ENCODE results near the gene MYLK4.

MYLK4 gene

DNA sequence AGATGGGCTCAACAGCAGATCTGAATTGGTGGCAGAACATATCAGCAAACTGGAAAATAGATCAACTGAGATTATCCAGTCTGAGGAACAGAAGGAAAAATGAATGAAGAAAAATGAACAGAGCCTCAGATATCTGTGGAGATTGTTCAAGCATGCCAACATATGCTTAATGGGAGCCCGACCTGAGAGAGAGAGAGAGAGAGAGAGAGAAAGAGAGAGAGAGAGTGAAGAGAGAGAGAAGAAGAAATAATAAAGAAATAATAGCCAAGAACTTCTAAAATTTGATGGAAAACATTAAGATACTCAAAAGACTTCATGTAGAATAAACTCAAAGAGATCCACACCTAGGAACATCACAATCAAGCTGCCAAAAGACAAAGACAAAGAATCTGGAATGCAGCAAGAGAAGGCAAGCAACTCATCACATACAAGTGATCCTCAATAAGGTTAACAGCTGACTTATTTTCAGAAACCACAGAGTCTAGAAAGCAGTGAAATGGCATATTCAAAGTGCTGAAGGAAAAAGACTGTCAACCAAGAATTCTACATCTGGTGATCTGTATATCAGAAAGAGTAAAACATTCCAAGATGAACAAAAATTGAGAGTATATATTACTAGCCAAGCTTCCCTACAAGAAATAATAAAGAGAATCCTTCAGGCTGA, 97.2 kb downstream of the MYLK4 start:
- no peak overlapping the region for H3K4me3 ChIP-seq (replicated peaks; ENCODE audit: low read depth, low read length)
- TF ChIP-seq, protein P1, sequence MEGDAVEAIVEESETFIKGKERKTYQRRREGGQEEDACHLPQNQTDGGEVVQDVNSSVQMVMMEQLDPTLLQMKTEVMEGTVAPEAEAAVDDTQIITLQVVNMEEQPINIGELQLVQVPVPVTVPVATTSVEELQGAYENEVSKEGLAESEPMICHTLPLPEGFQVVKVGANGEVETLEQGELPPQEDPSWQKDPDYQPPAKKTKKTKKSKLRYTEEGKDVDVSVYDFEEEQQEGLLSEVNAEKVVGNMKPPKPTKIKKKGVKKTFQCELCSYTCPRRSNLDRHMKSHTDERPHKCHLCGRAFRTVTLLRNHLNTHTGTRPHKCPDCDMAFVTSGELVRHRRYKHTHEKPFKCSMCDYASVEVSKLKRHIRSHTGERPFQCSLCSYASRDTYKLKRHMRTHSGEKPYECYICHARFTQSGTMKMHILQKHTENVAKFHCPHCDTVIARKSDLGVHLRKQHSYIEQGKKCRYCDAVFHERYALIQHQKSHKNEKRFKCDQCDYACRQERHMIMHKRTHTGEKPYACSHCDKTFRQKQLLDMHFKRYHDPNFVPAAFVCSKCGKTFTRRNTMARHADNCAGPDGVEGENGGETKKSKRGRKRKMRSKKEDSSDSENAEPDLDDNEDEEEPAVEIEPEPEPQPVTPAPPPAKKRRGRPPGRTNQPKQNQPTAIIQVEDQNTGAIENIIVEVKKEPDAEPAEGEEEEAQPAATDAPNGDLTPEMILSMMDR (IDR thresholded peaks at IDR 0.05; ENCODE audit: low read length, missing control alignments), result no peak
- DNase-seq (ENCODE audit: low read depth), result no peak

DNA sequence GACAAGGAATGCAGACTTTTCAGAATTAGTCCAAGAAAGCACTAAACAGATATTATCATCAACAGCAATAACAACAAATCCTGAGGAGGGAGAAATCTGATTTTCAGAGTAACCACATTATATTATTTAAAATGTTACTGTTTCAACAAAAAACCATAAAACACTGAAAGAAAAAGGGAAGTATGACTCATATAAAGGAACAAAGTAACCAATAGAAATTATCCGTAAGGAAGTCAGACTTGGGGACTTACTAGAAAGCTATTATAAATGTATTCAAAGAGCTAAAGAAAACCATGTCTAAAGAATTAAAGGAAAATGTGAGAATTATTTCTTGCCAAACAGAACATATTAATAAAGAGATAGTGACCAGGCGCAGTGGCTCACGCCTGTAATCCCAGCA, 98.1 kb downstream of the MYLK4 start:
- no peak for DNase-seq (ENCODE audit: low read depth)
- TF ChIP-seq, protein P1 (IDR thresholded peaks at IDR 0.05; ENCODE audit: low read length, missing control alignments), result no peak
- H3K4me3 ChIP-seq (replicated peaks; ENCODE audit: low read depth, low read length), result no peak overlapping the region

DNA sequence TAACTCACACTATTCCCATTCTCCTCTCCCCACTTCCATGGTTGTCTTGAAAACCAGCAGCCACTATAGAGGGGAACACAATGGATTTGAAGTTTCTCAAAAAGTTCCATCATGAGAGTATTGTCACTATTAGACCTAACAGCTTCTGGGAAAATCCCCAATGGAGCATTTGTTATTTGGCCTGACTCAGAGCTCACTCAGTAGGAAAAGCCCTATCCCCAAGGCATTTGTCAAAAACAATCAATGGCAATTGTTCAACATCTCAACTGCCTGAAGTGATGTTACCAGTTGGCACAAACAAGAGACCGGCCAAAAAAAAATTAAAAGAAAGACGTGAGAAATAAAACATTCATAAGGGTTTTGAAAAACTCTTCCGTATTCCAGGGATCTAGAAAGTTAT, 98.8 kb downstream of the MYLK4 start:
- DNase-seq (ENCODE audit: low read depth), result no peak
- TF ChIP-seq, protein P1 (IDR thresholded peaks at IDR 0.05; ENCODE audit: low read length, missing control alignments), result no peak
- no peak overlapping the region for H3K4me3 ChIP-seq (replicated peaks; ENCODE audit: low read depth, low read length)

DNA sequence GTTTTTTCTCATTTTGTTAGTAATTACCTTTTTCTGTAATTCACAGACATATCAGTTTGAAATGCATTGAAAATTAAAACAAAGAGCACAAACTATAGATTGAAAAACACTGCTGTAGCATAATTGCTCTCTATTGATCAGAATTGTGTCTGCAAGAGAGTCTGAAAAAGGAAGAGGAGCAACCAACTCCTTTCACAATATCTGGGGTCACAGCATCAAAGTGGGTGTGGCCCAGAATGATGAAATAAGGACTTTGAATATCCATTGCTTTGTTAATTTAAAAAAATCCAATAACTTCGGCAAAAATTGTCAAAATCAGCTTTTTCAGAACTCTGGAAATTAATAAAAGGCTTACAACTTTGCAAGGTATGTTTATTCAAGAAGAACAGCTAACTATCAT, 99.2 kb downstream of the MYLK4 start:
- H3K4me3 ChIP-seq (replicated peaks; ENCODE audit: low read depth, low read length), result no peak overlapping the region
- no peak for DNase-seq (ENCODE audit: low read depth)
- TF ChIP-seq, protein P1 (IDR thresholded peaks at IDR 0.05; ENCODE audit: low read length, missing control alignments), result no peak

DNA sequence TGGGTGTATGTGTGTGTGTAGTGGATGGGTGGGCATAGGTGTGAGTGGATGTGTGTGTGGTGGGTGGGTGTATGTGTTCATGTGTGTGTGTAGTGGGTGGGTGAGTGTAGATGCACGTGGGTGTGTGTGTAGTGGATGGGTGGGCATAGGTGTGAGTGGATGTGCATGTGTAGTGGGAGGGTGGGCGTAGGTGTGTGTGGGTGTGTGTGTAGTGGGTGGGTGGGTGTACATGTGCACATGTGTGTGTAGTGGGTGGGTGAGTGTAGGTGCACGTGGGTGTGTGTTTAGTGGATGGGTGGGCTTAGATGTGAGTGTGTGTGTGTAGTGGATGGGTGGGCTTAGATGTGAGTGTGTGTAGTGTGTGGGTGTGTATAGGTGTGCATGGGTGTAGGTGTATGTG, 104.4 kb downstream of the MYLK4 start:
- no peak for DNase-seq (ENCODE audit: low read depth)
- TF ChIP-seq, protein P1 (IDR thresholded peaks at IDR 0.05; ENCODE audit: low read length, missing control alignments), result no peak
- H3K4me3 ChIP-seq (replicated peaks; ENCODE audit: low read depth, low read length), result no peak overlapping the region

DNA sequence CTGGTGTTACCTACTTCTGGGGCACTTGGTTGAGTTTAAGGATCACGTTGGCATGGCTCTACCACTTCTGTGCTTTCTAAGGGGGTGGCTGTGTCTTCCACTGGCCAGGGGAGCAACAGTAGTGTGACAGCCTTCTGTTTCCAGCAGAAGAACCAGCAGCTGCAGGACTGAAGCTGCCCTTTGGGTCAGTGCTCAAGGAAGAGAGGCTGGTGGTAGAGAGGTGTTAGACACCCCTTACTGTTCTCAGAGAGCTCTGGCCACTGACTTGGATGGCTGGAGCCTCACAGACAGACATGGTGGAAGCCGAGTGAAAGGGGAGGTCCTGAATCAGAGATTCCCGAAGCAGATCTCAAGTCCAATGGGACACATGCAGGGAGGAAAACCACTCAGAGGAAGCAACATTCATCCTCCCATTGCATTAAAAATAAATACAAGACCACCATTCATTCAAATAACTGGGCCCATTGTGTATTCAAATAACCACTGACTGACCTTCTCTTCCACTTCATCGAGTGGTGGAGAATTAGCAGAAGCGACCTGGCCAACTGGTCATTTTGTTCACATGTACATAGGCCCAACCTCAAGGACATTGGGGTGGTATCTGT, 106.7 kb downstream of the MYLK4 start:
- DNase-seq (ENCODE audit: low read depth), result no peak
- no peak overlapping the region for H3K4me3 ChIP-seq (replicated peaks; ENCODE audit: low read depth, low read length)
- TF ChIP-seq, protein P1 (IDR thresholded peaks at IDR 0.05; ENCODE audit: low read length, missing control alignments), result no peak

DNA sequence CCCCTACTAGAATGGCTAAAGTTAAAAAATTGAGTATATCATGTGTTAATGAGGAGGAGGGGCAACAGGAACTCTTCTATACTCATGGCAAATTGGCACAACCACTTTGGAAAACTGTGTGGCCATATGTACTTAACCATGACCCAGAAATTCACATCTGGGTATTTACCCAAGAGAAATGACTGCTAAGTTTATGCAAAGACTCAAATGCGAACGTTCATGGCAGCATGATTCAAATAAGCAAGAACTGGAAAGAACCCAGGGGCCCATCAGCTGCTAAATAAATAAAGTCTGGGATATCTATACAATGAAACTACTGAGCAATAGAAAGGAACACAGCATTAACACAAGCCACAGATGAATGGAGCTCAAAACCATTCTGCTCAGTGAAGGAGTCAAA, 107.6 kb downstream of the MYLK4 start:
- no peak for DNase-seq (ENCODE audit: low read depth)
- H3K4me3 ChIP-seq (replicated peaks; ENCODE audit: low read depth, low read length), result no peak overlapping the region
- TF ChIP-seq, protein P1 (IDR thresholded peaks at IDR 0.05; ENCODE audit: low read length, missing control alignments), result no peak
